Mononuclear cell (primary cell): ENCODE results near the gene RABGAP1L. TPM values are rescaled to one million over a fixed set of nuclear protein-coding genes. Genes with fewer than 3 reads are reported as not detected.

ENCODE experiments used
- H3K27me3 ChIP-seq: 2 replicates; pipeline ENCODE4 v1.6.0; 2011; ENCODE audit warnings: low read length, control low read depth; ENCODE audit not compliant: insufficient read depth
- H3K4me1 ChIP-seq: 2 replicates; pipeline ENCODE4 v1.5.1; 2011; ENCODE audit warnings: mild to moderate bottlenecking, low read length, control low read depth; ENCODE audit not compliant: insufficient read depth
- H3K4me3 ChIP-seq: 2 replicates; pipeline ENCODE4 v1.5.1; 2011; ENCODE audit warnings: mild to moderate bottlenecking, low read length, moderate library complexity
- H3K9me3 ChIP-seq: 2 replicates; pipeline ENCODE4 v1.5.1; 2011; ENCODE audit warnings: low read depth, mild to moderate bottlenecking, control low read depth, low read length
- total RNA-seq: library from RNA; depleted of rRNA; stranded (reverse); fragments of >200 nt; gene quantifications from one replicate; pipeline ENCODE4 v1.2.3, GENCODE V29; 2012

The RABGAP1L gene
- total RNA-seq, 1 donor, result 98.3 TPM

DNA sequence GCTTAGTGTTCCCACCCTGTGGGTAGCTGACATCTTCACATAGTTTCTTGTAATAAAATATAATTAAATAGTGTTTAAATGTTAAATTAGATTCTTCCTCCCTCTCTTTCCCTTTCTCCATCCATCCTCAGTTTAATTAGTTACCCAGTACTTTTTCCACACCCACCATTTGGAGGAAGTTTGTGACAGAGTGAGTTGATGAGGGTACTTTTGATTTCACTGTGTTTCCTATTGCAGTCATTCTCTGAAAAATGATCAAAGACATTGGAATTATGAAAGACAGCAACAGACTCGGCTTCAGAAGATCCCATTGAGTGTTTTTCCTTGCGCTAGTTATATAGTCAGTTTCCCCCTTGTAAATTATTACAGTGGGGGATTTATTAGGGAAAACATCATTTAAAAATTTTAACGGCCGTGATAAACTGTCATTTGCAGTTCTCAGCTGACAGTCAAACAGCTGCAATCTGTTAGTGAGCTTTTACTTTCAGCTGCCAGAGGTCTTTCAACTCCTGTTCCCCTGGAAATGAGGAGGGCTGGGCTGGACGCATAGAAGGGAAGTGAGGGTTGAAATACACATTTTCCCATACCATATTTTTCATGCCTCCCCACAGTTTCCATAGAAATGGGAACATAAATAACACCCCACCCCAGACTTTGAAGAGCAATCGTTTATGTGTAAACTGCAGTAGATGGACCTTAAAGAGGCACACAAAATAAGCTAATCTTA lies 779.1 kb downstream of the RABGAP1L start:
- peak overlapping the region; percentile 1 for H3K4me3 ChIP-seq
- H3K9me3 ChIP-seq, result no peaks in the 10 kb centered on the region
- H3K27me3 ChIP-seq, result no peaks in the 10 kb centered on the region
- H3K4me1 ChIP-seq, result peaks cover 48% of the 10 kb centered on the region

DNA sequence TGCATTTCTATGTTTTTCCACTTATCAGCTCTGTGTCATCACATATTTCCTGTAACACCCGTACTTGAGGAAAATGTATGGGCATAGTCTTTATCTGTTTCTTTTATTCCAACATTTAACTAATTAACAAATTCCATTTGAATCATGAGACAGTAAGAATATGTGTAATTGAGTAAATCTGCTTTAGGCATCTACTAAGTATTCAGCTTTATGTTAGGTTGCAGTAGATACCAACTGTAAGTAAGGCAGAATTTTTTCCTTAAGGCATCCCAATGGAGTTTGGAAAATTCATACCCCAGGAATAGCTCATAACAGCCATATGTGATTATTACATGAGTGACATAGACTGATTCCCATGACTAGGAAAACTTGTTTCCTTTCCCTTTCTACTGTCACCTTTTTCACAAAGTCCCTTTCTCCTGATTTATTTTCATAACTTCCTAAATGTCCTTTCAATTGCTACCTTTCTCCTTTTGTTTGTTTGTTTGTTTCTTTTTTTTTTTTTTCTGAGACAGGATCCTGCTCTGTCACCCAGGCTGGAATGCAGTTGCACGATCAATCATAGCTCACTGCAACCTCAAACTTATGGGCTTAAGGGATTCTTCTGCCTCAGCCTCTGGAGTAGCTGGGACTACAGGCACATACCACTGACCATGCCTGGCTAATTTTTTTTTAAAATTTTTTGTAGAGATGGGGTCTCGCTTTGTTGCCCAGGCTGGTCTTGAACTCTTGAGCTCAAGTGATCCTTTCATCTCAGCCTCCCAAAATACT lies 780.6 kb downstream of the RABGAP1L start:
- Histone ChIP-seq H3K27me3 (no peaks in the 10 kb centered on the region), H3K4me1 (peaks cover 55% of the 10 kb centered on the region), H3K9me3 (no peaks in the 10 kb centered on the region), H3K4me3 (no peak overlapping the region)

DNA sequence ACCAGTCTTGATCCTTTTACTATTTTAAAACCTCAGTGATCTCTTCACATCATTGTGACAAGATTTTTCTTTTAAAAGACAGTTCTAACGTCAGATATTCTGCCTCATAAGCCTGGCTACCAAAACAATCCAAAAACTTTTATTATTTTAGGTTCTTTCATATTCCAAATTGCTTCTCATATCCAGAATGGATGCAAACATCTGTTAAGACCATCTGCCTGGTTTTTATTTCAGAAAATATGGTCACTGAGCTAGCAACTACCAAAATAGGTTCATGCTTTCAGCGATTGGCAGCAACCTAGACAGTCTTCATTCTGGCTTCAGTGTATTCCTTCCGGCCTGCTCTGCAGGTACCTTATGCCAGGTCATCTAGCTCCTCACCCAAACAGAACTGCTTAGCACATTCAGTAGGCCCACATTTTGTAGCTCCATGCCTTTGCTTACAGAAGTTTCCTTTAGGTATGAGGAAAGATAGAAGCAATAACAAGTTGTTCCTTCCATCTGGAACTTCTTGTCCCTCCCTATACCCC lies 781.4 kb downstream of the RABGAP1L start:
- Histone ChIP-seq H3K9me3 (no peaks in the 10 kb centered on the region), H3K4me3 (no peak overlapping the region), H3K4me1 (peaks cover 55% of the 10 kb centered on the region), H3K27me3 (no peaks in the 10 kb centered on the region)

DNA sequence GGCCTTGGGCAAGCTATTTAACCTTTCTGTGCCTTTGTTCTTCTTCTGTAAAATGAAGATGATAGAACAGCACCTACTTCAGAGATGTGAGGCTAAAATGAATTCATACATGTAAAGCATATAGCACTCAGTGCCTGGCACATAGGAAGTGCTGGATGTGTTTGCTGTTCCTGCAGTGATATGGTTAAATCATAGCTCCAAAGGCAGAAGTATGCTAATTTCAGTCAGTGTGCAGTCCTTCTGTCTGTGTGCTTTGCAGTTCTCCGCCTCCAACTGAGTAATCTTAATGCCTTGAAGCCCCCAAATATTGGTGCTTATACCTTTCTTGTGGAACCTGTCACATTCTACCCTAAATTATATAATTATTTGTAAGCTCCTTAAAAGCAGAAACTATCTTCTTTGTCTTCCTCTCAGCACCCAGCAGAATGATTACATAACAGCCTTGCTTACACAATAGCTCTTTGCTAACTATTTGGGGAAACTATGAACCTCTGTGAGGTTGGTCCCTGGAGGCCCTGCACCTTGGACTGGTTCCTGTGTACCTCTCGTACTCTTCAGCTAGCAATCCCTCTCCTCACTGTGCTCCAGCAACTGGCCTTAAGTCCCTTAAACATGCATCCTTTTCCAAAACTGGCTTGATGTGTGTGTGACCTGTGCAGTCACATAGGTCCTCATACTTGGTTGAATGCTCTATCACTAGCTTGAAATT lies 783.4 kb downstream of the RABGAP1L start:
- H3K27me3 ChIP-seq, result no peaks in the 10 kb centered on the region
- H3K4me3 ChIP-seq, result no peak overlapping the region
- H3K9me3 ChIP-seq, result no peaks in the 10 kb centered on the region
- peaks cover 54% of the 10 kb centered on the region for H3K4me1 ChIP-seq

GRCh38 chr1:174946031-174946430 lies 786.7 kb downstream of the RABGAP1L start:
- no peaks in the 10 kb centered on the region for H3K27me3 ChIP-seq
- H3K4me3 ChIP-seq, result no peak overlapping the region
- peaks cover 31% of the 10 kb centered on the region for H3K4me1 ChIP-seq
- no peaks in the 10 kb centered on the region for H3K9me3 ChIP-seq

DNA sequence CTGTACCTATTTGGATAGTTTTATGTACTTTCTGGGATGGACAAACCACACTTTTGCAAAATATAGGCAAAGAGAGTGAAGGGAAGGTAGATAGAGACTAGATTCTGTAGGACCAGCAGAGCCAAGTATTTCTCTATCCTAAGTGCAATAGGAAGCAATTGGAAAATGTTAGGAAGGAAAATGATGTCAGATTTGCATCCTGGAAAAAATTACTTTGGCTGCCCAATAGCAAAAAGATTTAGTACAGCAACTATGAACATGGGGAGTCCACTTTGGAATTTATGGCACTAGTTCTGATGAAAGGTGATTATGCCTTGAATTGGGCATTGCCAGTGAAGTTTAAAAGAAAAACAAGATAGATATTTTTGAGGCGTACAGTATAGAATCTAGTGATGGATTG lies 789.7 kb downstream of the RABGAP1L start:
- no peaks in the 10 kb centered on the region for H3K27me3 ChIP-seq
- H3K4me1 ChIP-seq, result peaks cover 9% of the 10 kb centered on the region
- H3K4me3 ChIP-seq, result no peak overlapping the region
- no peaks in the 10 kb centered on the region for H3K9me3 ChIP-seq

DNA sequence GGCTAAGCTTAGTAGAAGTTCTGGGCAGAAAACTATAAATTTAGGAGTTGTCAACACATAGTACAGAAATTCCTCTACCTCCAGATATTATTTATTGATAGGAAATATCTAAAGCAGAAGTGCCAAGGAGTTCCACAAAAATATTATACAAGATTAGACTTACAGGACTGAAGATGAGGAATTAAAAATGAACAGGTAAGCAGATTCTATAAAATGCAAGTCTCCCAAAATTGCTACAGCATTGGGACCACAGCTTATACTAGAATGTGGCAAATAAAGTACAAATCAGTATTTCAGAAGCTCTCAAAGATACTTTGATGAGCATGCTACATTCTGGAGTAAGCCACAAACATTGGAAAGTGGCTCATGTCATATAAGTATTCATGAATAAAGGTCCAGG lies 790.3 kb downstream of the RABGAP1L start:
- Histone ChIP-seq H3K4me3 (no peak overlapping the region), H3K4me1 (peaks cover 13% of the 10 kb centered on the region), H3K9me3 (no peaks in the 10 kb centered on the region), H3K27me3 (no peaks in the 10 kb centered on the region)

DNA sequence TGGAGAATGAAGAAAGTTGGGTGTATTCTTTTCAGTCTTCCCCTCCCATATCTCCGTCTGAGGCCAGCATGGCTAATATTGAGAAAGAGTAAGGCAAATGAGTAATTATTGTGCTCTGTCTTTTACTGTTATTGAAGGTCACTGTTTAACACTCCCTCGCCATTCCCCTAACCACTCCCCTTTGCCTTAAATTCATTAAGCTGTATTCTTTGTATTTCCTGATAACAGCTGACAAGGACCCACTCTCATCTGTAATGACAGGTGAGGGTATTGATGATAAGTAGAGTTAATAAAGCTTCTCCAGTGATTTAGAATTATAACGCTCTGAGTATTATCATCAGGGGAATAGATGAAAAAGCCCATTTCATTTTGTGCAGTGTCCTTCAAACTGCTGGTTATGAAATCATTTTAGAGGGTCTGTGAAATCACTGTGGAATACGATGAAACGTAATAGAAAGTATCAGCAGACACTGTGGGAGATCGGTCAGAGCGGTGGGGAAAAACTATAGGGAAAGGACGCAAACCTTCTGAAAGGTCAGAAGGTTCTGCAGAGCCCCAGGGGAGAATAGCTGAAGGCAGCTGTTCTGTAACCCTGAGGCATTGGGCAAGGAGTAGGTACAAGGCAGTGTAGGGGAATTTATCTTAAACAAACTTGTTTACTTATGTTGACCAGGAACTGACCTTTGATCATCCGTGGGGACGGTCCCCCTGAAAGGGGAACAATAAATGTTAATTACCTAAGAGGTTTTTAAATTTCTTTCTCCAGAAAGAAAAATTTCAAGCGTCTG lies 794.2 kb downstream of the RABGAP1L start:
- Histone ChIP-seq H3K4me3 (no peak overlapping the region), H3K9me3 (no peaks in the 10 kb centered on the region), H3K4me1 (peaks cover 32% of the 10 kb centered on the region), H3K27me3 (no peaks in the 10 kb centered on the region)

DNA sequence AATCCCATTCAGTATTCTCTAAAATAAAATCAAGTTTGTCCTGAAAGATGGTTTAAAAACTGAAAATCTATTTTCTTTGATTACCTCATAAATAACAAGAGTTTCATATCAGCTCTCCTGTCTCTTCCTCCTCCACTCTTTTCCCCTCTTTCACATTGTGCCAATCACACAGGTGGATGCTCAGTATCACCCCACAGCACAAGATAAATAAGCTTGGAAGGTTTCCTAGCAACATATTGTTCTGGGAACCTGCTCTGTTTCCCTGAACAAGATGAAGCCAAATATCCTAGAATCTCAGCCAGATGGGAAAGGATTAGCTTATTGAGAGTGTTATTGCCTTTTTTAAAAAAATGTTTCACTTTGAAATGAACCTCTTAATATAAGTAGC lies 794.7 kb downstream of the RABGAP1L start:
- Histone ChIP-seq H3K4me1 (peaks cover 32% of the 10 kb centered on the region), H3K4me3 (no peak overlapping the region), H3K27me3 (no peaks in the 10 kb centered on the region), H3K9me3 (no peaks in the 10 kb centered on the region)

DNA sequence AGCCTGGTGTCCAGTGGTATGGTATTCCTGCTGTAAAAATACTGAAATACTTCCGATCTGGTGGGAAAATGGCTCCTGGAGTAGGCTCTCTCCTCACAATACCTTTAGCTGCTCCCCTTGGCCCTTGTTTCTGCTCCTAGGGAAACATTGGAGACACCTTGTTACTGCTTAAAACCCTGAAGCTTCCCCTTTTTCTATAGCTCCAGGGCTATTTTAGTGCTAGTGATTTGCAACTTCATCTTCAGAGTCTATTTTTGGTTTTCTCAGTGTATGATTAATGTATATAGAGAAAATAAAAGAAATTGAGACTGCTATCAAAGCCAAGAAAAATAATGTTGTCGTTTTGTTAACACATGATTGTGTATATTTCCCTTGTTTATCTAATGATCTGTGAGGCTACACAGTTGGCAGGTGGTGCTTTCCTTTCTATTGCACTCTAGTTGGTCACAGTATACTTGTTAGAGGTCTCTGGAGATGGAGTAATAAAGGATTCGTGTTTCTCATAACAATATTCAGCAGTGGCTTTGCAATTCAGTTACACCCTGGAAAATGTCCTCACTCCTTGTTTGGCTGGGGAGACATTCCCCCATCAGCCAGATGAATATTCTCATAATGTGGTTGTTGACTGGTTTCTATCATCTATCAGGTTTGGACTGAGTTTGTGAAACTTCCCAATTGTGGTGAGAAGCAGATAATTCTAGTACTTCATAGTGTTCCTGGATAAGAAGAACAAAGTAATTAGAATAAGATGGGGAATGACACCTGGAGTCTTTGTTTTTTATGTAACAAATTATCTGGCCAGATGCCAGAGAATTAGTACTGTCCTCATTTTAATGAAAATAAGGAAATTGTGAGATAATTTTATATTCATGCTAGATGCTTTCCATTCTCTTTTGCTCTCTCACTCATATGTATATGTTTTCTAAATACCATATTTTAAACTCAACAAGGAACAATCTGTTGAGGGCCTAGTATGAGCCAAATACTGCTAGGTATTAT lies 795.6 kb downstream of the RABGAP1L start:
- peaks cover 33% of the 10 kb centered on the region for H3K4me1 ChIP-seq
- H3K4me3 ChIP-seq, result no peak overlapping the region
- no peaks in the 10 kb centered on the region for H3K27me3 ChIP-seq
- no peaks in the 10 kb centered on the region for H3K9me3 ChIP-seq

- Histone ChIP-seq H3K4me1 (peaks cover 40% of the 10 kb centered on the region), H3K27me3 (no peaks in the 10 kb centered on the region), H3K4me3 (no peak overlapping the region), H3K9me3 (no peaks in the 10 kb centered on the region)
Measured at GRCh38 chr1:174956086-174956485, 796.8 kb downstream of the RABGAP1L start.

GRCh38 chr1:174956976-174957375 lies 797.7 kb downstream of the RABGAP1L start:
- no peaks in the 10 kb centered on the region for H3K9me3 ChIP-seq
- peaks cover 40% of the 10 kb centered on the region for H3K4me1 ChIP-seq
- no peak overlapping the region for H3K4me3 ChIP-seq
- H3K27me3 ChIP-seq, result no peaks in the 10 kb centered on the region

DNA sequence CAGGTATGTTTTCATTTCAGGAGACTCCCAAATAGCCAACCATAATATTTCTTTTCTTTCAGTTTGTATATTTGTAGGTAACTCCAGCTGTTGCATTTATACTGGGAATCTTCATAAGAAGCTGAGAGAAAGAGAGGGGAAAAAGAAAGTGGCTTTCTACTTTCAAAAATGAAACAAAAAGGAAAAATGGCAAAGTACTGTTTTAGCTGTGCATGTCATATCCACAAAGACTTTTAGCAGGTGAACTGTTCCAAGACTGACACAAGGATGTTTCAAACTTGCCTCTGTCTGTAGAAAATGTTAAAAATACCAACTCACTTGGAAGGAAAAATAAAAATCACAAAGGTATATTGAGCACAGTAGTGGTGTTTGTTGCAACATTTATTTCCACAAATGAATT lies 798.5 kb downstream of the RABGAP1L start:
- Histone ChIP-seq H3K27me3 (no peaks in the 10 kb centered on the region), H3K4me1 (peaks cover 40% of the 10 kb centered on the region), H3K9me3 (no peaks in the 10 kb centered on the region), H3K4me3 (no peak overlapping the region)

- Histone ChIP-seq H3K4me3 (no peak overlapping the region), H3K4me1 (peaks cover 42% of the 10 kb centered on the region), H3K9me3 (no peaks in the 10 kb centered on the region), H3K27me3 (no peaks in the 10 kb centered on the region)
Measured at GRCh38 chr1:174958396-174958795, 799.1 kb downstream of the RABGAP1L start.
